ENCODE data around the gene BACH1. TPM values are rescaled to one million over a fixed set of nuclear protein-coding genes. Genes with fewer than 3 reads are reported as not detected.

Gene BACH1
- total and polyA plus RNA-seq, 2 of the 8 experiments (the other 6 are each of a cell fraction or from before 2014, with no cell fraction given): 6.9 to 50.7 TPM

DNA sequence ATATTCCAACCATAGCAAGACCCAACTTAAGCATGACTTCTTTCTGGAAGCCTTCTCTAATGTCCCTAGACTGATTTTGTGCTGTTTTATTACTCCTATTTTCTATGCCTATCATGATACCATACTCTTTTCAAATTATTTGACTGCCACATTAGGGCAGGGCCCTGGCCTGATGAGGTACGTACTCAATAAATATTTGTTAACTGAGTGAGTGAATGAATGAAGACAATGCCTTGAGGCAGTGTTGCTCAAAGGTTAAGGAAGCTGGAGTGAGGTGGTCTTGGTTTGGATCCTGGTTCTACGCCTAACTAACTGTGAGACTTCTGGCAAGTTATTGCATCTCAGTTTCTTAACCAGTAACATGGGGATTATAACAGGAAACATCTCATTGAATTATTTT is 38.3 kb upstream of the BACH1 start:
- ChIA-PET POLR2A (ENCODE audit: partially characterized antibody) (no interaction called here), CTCF (ENCODE audit: partially characterized antibody) (no interaction called here)
- Histone ChIP-seq H3K9me3 (ENCODE audit: insufficient read depth in 2 of 2, low read depth in 1 of 2, low read length in 1 of 2) (no peaks in the 10 kb centered on the region), H3K18ac (ENCODE audit: extremely low read depth, low read length) (no peak overlapping the region), H3K56ac (replicated peaks; ENCODE audit: insufficient read length, low read depth, low read length) (no peak overlapping the region), H3K23me2 (ENCODE audit: low read depth, low read length) (no peaks in the 10 kb centered on the region), H3K4ac (replicated peaks; ENCODE audit: insufficient read length, low read depth, low read length) (no peak overlapping the region), H4K20me1 (replicated peaks in 1 of 2; ENCODE audit: control insufficient read depth in 1 of 2, insufficient read depth in 2 of 2, low read length in 2 of 2) (no peaks in the 10 kb centered on the region), H4K5ac (ENCODE audit: insufficient read length, low read depth, low read length) (no peak overlapping the region), H4K91ac (replicated peaks; ENCODE audit: insufficient read length, low read length) (no peak overlapping the region), H2AFZ (ENCODE audit: low read length) (no peak overlapping the region), H3K4me2 (ENCODE audit: insufficient read depth in 1 of 2, low read depth in 2 of 2, low read length in 2 of 2) (no peak overlapping the region), H2BK5ac (ENCODE audit: low read depth, low read length) (no peak overlapping the region), H3K27ac (ENCODE audit: low read depth, low read length) (no peak overlapping the region), H2AK5ac (ENCODE audit: low read depth, low read length) (no peak overlapping the region), H2BK15ac (ENCODE audit: low read length) (no peak overlapping the region), H2BK12ac (ENCODE audit: low read depth, low read length) (no peak overlapping the region), H3K36me3 (ENCODE audit: control insufficient read depth in 2 of 4, insufficient read depth in 4 of 4, low read length in 3 of 4) (no peaks in the 10 kb centered on the region), H3K79me1 (ENCODE audit: low read depth, low read length) (no peaks in the 10 kb centered on the region), H3K27me3 (replicated peaks in 1 of 4; ENCODE audit: control insufficient read depth in 3 of 4, extremely low read depth in 1 of 4, insufficient read depth in 3 of 4, low read length in 3 of 4) (no peaks in the 10 kb centered on the region; a peak in 1 of 7 replicates), H3K4me3 (ENCODE audit: extremely low read depth in 1 of 4, insufficient read depth in 2 of 4, low read depth in 3 of 4, low read length in 4 of 4) (no peak overlapping the region), H4K8ac (ENCODE audit: extremely low read depth, insufficient read depth, low read length) (no peak overlapping the region), H3K14ac (ENCODE audit: insufficient read length) (no peak overlapping the region), H3K4me1 (replicated peaks in 1 of 4; ENCODE audit: control insufficient read depth in 3 of 4, insufficient read depth in 4 of 4, low read length in 3 of 4) (no peaks in the 10 kb centered on the region), H3K79me2 (ENCODE audit: control insufficient read depth in 1 of 2, insufficient read depth in 2 of 2, low read length in 2 of 2) (no peaks in the 10 kb centered on the region), H2BK120ac (replicated peaks; ENCODE audit: low read depth, low read length) (no peak overlapping the region), H3K23ac (ENCODE audit: insufficient read length) (no peak overlapping the region), H3K9ac (replicated peaks in 1 of 4; ENCODE audit: extremely low read depth in 1 of 4, low read depth in 3 of 4, low read length in 3 of 4) (no peak overlapping the region), H2BK20ac (ENCODE audit: low read length) (no peak overlapping the region)
- FAIRE-seq: no peak
- DNase-seq (ENCODE audit: low read depth in 1 of 2, low spot score in 2 of 2): no peak
- 97% methylated on average over 2 of the region's 2 CpGs; no CpG with 5 or more reads in 1 of the 2 experiments for WGBS, 2 experiments (ENCODE audit: extremely low coverage in 1 of 2, insufficient coverage in 1 of 2, insufficient read length in 1 of 2, insufficient replicate concordance in 2 of 2, low coverage in 1 of 2, low lambda C conversion rate in 2 of 2, missing lambda C conversion rate in 1 of 2)
- TF ChIP-seq ASH2L (IDR thresholded peaks at IDR 0.05; ENCODE audit: low read length): no peak
- no peak for TF ChIP-seq BCL11A (IDR thresholded peaks at IDR 0.05; ENCODE audit: low read depth in 2 of 2, low read length in 2 of 2)
- TF ChIP-seq MAFK (IDR thresholded peaks at IDR 0.05; ENCODE audit: low read depth, low read length): no peak
- TF ChIP-seq BRCA1 (IDR thresholded peaks at IDR 0.05; ENCODE audit: low read depth, low read length): no peak
- TF ChIP-seq, protein P1, sequence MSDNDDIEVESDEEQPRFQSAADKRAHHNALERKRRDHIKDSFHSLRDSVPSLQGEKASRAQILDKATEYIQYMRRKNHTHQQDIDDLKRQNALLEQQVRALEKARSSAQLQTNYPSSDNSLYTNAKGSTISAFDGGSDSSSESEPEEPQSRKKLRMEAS (IDR thresholded peaks at IDR 0.05): no peak
- no peak for TF ChIP-seq TCF12 (IDR thresholded peaks at IDR 0.05; ENCODE audit: low read depth, low read length)
- no peak for TF ChIP-seq POLR2AphosphoS5 (IDR thresholded peaks at IDR 0.05; ENCODE audit: low read depth, low read length)
- no peak for TF ChIP-seq USF2 (IDR thresholded peaks at IDR 0.05; ENCODE audit: low read length)
- no peak for TF ChIP-seq ZNF274 (IDR thresholded peaks at IDR 0.05; ENCODE audit: borderline replicate concordance, extremely low read depth, low read length)
- no peak for TF ChIP-seq EP300 (IDR thresholded peaks at IDR 0.05; ENCODE audit: borderline replicate concordance in 1 of 2, low read depth in 2 of 2, low read length in 2 of 2)
- no peak for TF ChIP-seq FOSL1 (IDR thresholded peaks at IDR 0.05; ENCODE audit: insufficient read depth, low read depth, low read length)
- no peak for TF ChIP-seq BACH1 (IDR thresholded peaks at IDR 0.05; ENCODE audit: low read length)
- TF ChIP-seq KDM1A (IDR thresholded peaks at IDR 0.05; ENCODE audit: borderline replicate concordance, low read length): no peak
- TF ChIP-seq TBP (IDR thresholded peaks at IDR 0.05; ENCODE audit: low read depth, low read length): no peak
- no peak for TF ChIP-seq TAF1 (IDR thresholded peaks at IDR 0.05; ENCODE audit: low read depth, low read length)

All from H1 (cell line).